Mammary epithelial cell (primary cell): ENCODE measurements around the gene PRKD1.

Experiments
- EZH2 ChIP-seq: IDR thresholded peaks from 2 replicates; pipeline ENCODE4 v1.6.1; 2012; ENCODE audit warnings: low read length, inconsistent platforms, borderline replicate concordance
- TF ChIP-seq, protein P1 (sequence below), 2 donors: IDR thresholded peaks in 1 of 2; conservative IDR thresholded peaks in 1 of 2; 2 replicates each; pipeline ENCODE4 v1.5.1; 2011 to 2012; ENCODE audit warnings: inconsistent platforms in 2 of 2, low read length in 2 of 2, mild to moderate bottlenecking in 2 of 2, control low read depth in 1 of 2, low read depth in 1 of 2; ENCODE audit not compliant: insufficient read depth in 1 of 2; ENCODE audit errors: extremely low read depth in 1 of 2

DNA sequence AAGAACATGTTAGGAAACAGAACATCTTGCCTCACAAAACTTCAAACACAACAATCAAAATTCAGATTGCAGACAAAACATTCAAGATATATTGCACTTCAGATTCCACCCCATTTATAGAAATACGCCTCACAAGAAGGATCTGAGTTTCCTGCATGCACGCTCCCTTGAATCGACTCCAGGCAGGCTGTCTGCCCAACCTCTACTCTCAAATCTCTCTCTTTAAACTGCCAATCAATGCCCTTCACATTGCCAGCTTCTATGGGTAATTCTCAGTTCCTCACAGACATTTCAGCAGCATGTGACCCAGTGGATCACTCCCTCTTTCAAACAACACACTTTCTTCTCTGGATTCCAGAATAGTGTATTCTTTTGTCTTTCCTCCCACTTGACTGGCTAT lies 184.1 kb downstream of the PRKD1 start:
- TF ChIP-seq, protein P1, sequence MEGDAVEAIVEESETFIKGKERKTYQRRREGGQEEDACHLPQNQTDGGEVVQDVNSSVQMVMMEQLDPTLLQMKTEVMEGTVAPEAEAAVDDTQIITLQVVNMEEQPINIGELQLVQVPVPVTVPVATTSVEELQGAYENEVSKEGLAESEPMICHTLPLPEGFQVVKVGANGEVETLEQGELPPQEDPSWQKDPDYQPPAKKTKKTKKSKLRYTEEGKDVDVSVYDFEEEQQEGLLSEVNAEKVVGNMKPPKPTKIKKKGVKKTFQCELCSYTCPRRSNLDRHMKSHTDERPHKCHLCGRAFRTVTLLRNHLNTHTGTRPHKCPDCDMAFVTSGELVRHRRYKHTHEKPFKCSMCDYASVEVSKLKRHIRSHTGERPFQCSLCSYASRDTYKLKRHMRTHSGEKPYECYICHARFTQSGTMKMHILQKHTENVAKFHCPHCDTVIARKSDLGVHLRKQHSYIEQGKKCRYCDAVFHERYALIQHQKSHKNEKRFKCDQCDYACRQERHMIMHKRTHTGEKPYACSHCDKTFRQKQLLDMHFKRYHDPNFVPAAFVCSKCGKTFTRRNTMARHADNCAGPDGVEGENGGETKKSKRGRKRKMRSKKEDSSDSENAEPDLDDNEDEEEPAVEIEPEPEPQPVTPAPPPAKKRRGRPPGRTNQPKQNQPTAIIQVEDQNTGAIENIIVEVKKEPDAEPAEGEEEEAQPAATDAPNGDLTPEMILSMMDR (conservative IDR thresholded peaks at IDR 0.05 in 1 of 2, IDR thresholded peaks at IDR 0.05 in 1 of 2; ENCODE audit: extremely low read depth in 1 of 2, insufficient read depth in 1 of 2, low read depth in 1 of 2, low read length in 2 of 2) = no peak
- no peak for TF ChIP-seq EZH2
